Activated B cell treated with CpG ODN at 0.5 μM for 24 hours (primary cell): ENCODE measurements around the gene CTNNBL1. TPM values are rescaled to one million over a fixed set of nuclear protein-coding genes. Genes with fewer than 3 reads are reported as not detected.
A peak's percentile ranks its signal among the peaks of the same experiment; 100 is the strongest.

ENCODE experiments used
- ATAC-seq: fragments of 200-7000 bp; cut with Tn5 transposase; one replicate; pipeline ENCODE4 v1.10.0; 2021; ENCODE audit warnings: low read depth, mild to moderate bottlenecking, moderate library complexity
- CTCF ChIA-PET: fragments of 350-600 bp; sonication (Branson Sonifier 250); formaldehyde crosslinking; loops from one replicate; lab custom pipeline; 2021; ENCODE audit warnings: antibody characterized with exemption; lab: Charles Lee
- POLR2A ChIA-PET: fragments of 350-600 bp; sonication (Branson Sonifier 250); formaldehyde crosslinking; loops from one replicate; lab custom pipeline; 2021; ENCODE audit warnings: antibody characterized with exemption; lab: Charles Lee
- DNase-seq: peaks from one replicate; pipeline ENCODE4 v3.0.0; 2022
- H3K27ac Mint-ChIP-seq: one replicate; pipeline ENCODE4 v1.8.0; 2020; ENCODE audit warnings: mixed read lengths
- H3K27me3 Mint-ChIP-seq: one replicate; pipeline ENCODE4 v1.8.0; 2021; ENCODE audit warnings: mixed read lengths
- H3K36me3 Mint-ChIP-seq: one replicate; pipeline ENCODE4 v1.8.0; 2021; ENCODE audit warnings: low read depth, mixed read lengths
- H3K4me1 Mint-ChIP-seq: one replicate; pipeline ENCODE4 v1.8.0; 2021; ENCODE audit warnings: mixed read lengths
- H3K4me3 Mint-ChIP-seq: one replicate; pipeline ENCODE4 v1.8.0; 2020; ENCODE audit warnings: mild to moderate bottlenecking, mixed read lengths
- H3K9me3 Mint-ChIP-seq: one replicate; pipeline ENCODE4 v1.8.0; 2020; ENCODE audit warnings: mixed read lengths
- intact Hi-C: fragments of 100-400 bp; cut with micrococcal nuclease; formaldehyde crosslinking; loops from one replicate; pipeline ENCODE4 v1.15.1; 2024
- total RNA-seq: library from RNA; stranded (reverse); gene quantifications from 2 replicates; pipeline ENCODE4 v1.2.3, GENCODE V29; 2022
- TF ChIP-seq, protein P1 (sequence below): fragments of 200-600 bp; IDR thresholded peaks from one replicate; pipeline ENCODE4 v1.8.0; 2022; ENCODE audit warnings: antibody characterized with exemption, mild to moderate bottlenecking

The CTNNBL1 gene
- total RNA-seq, 1 donor from 2014 or later, result 102 TPM

DNA sequence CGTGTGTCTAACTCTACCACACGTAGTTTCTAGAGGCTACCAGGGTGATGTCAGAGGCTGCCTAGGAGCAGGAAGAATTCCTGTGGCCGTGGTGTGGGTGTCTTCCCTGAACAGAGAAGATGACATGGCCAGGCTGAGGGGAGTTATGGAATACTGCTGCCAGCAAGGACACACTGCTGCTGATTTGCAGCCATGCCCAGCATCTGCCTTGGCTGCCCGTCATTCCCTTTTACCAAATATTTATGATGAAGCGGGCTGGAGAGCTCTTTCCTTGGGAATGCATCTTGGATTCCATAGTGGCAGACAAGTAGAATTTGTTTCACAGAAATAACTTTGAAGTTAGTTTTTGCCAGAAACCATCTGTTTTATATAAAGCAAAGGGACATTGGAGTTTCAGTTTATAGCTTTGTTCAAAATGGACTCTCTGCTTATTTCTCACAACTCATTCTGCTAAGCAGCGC is 128.3 kb downstream of the CTNNBL1 start:
- TF ChIP-seq, protein P1, sequence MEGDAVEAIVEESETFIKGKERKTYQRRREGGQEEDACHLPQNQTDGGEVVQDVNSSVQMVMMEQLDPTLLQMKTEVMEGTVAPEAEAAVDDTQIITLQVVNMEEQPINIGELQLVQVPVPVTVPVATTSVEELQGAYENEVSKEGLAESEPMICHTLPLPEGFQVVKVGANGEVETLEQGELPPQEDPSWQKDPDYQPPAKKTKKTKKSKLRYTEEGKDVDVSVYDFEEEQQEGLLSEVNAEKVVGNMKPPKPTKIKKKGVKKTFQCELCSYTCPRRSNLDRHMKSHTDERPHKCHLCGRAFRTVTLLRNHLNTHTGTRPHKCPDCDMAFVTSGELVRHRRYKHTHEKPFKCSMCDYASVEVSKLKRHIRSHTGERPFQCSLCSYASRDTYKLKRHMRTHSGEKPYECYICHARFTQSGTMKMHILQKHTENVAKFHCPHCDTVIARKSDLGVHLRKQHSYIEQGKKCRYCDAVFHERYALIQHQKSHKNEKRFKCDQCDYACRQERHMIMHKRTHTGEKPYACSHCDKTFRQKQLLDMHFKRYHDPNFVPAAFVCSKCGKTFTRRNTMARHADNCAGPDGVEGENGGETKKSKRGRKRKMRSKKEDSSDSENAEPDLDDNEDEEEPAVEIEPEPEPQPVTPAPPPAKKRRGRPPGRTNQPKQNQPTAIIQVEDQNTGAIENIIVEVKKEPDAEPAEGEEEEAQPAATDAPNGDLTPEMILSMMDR, result no peak
- intact Hi-C loops, result no loop called here
- DNase-seq (no peak), ATAC-seq (no peak)
- CTCF ChIA-PET, result no interaction called here
- no peak overlapping the region for H3K27ac Mint-ChIP-seq
- no peaks in the 10 kb centered on the region for H3K9me3 Mint-ChIP-seq
- POLR2A ChIA-PET, result interaction anchor here (0.7 kb wide), 1 partner anchor 1854 kb away, joined by 5 read pairs; the partner anchor contains the start of gene CNBD2
- peaks cover 5% of the 10 kb centered on the region for H3K4me1 Mint-ChIP-seq
- H3K4me3 Mint-ChIP-seq, result no peak overlapping the region
- H3K36me3 Mint-ChIP-seq, result peaks cover 23% of the 10 kb centered on the region
- no peaks in the 10 kb centered on the region for H3K27me3 Mint-ChIP-seq

DNA sequence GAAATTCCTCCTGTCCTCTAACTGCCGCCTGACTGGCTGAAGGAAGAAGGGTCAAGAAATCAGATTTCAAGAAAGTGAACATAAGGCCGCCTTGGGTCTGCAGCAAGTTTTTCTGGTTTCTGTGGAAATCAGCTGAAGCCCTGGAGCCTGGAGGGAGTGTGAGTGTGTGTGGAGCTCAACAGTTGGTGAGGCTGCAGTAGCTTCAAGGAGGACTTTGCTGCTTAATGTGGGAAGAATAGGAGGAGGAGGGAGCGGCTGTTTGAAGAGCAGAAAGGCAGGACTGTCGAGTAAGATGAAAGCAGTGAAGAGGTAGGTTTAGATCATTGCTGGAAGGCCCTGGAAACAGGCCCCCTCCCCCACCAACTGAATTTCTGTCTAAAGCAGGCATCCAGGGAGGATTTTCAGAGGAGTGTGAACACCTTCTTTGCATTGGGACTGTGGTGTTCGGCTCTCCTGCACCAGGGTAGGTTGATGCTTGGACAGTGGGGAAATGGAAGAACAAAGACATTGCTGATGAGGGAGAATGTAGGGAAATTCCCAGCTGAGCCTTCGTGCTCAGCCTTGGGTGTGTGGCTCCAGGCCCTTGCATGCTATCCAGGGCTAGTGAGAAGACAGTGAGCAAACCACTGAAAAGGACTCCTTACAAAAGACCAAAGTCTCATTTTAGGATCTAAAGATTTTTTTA is 129.6 kb downstream of the CTNNBL1 start:
- DNase-seq, result no peak
- ChIA-PET CTCF (no interaction called here), POLR2A (interaction anchor here (0.5 kb wide), 1 partner anchor 569 kb away, joined by 4 read pairs; no protein-coding TSS in a partner anchor)
- no peak overlapping the region for H3K4me3 Mint-ChIP-seq
- TF ChIP-seq, protein P1, result no peak
- intact Hi-C loops, result no loop called here
- H3K9me3 Mint-ChIP-seq, result no peaks in the 10 kb centered on the region
- H3K4me1 Mint-ChIP-seq, result peaks cover 7% of the 10 kb centered on the region
- no peaks in the 10 kb centered on the region for H3K27me3 Mint-ChIP-seq
- no peak for ATAC-seq
- H3K36me3 Mint-ChIP-seq, result peaks cover 23% of the 10 kb centered on the region
- peak overlapping the region; percentile 13 for H3K27ac Mint-ChIP-seq

DNA sequence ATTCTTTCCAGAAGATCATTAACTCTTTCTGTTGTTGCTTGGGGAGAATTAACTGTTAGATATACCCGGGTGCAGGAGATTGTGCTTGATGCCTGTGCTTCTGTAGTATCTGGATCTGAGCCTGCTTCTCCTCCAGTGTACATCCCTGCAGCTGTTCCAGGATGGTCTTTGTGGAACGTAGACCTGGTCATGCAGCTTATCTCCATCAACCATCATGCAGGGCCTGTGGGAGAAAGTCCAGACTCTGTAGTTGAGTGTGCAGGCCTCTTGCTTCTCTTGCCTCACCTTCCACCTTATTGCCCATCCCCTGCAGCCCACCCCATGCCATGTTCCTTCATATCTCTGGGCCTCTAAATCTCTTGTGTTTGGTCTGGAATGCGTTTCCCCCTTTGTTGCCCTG is 133.8 kb downstream of the CTNNBL1 start:
- Mint-ChIP-seq H3K36me3 (peaks cover 27% of the 10 kb centered on the region), H3K27me3 (no peaks in the 10 kb centered on the region), H3K9me3 (no peaks in the 10 kb centered on the region), H3K4me3 (no peak overlapping the region), H3K4me1 (peaks cover 16% of the 10 kb centered on the region), H3K27ac (no peak overlapping the region)
- no peak for ATAC-seq
- intact Hi-C loops, result no loop called here
- ChIA-PET POLR2A (no interaction called here), CTCF (no interaction called here)
- no peak for DNase-seq
- TF ChIP-seq, protein P1, result no peak

DNA sequence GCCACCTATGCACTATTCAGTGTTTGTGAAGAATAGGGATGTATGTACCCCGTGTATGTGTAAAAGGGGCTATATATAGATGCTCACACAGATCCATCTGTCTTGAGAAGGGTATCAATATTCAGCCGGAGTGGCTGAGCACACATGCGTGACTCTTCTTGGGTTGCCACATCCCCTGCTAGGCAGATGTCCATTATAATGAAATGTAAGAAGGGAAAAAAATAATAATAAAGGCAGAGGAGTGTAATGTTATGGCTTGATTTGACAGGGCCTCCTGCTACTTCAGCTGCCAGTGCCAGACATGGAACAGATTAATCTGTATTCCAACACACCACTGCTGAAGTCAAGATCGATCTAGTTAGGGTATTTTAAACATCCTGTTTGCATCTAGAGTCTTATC is 134.9 kb downstream of the CTNNBL1 start:
- ChIA-PET POLR2A (no interaction called here), CTCF (no interaction called here)
- Mint-ChIP-seq H3K4me1 (peaks cover 12% of the 10 kb centered on the region), H3K4me3 (no peak overlapping the region), H3K27ac (no peak overlapping the region), H3K9me3 (no peaks in the 10 kb centered on the region), H3K27me3 (no peaks in the 10 kb centered on the region), H3K36me3 (peaks cover 22% of the 10 kb centered on the region)
- ATAC-seq, result no peak
- TF ChIP-seq, protein P1, result no peak
- DNase-seq, result no peak
- intact Hi-C loops, result no loop called here

DNA sequence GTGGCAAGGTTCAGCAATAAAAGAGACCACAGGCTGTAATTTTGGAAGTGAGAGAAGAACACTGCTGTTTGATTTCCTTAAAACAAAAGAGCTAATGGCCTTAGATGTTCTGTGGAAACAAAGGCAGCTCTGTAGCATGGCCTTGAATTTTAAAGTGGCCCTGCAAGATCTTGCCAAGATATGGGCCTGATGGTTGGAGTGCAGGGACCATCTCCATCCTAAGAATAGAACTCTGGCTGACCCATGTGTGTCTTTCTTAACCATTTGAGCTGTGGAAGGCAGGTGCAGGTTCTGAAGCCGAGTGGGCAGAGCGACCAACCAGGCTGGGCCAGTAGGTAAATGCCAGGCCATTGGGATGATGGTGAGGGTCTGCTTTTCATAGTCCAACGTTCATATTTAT is 135.3 kb downstream of the CTNNBL1 start:
- ChIA-PET POLR2A (interaction anchor here (0.7 kb wide), 1 partner anchor 24 kb away, joined by 3 read pairs; no protein-coding TSS in a partner anchor), CTCF (no interaction called here)
- Mint-ChIP-seq H3K27ac (no peak overlapping the region), H3K4me1 (peaks cover 11% of the 10 kb centered on the region), H3K9me3 (no peaks in the 10 kb centered on the region), H3K27me3 (no peaks in the 10 kb centered on the region), H3K4me3 (no peak overlapping the region), H3K36me3 (peaks cover 21% of the 10 kb centered on the region)
- intact Hi-C loops, result no loop called here
- DNase-seq (no peak), ATAC-seq (no peak)
- TF ChIP-seq, protein P1, result no peak
